ENCODE measurements around the gene MGME1. TPM values are rescaled to one million over a fixed set of nuclear protein-coding genes. Genes with fewer than 3 reads are reported as not detected.

Gene MGME1
- total and polyA plus RNA-seq, 2 of the 13 experiments (the other 11 are each of a cell fraction or from before 2014, with no cell fraction given), result 36.7 to 66.6 TPM

GRCh38 chr20:17957505-17958363 is 11.1 kb upstream of the MGME1 start (continued):
- TF ChIP-seq KAT8 (CRISPR knock-in tag; IDR thresholded peaks at IDR 0.05) (no peak), ZNF414 (CRISPR knock-in tag; IDR thresholded peaks at IDR 0.05) (no peak), ATF2 (CRISPR knock-in tag; IDR thresholded peaks at IDR 0.05) (0 out of 2 replicates have a peak, but pooled peaks have one; percentile 12), POLR2A (IDR thresholded peaks at IDR 0.05; ENCODE audit: insufficient read depth in 1 of 2, low read depth in 2 of 2, low read length in 2 of 2) (peak; percentile 26 to 58; a peak in 2 of 4 replicates), THAP11 (CRISPR knock-in tag; IDR thresholded peaks at IDR 0.05) (no peak), GRHL1 (CRISPR knock-in tag; conservative IDR thresholded peaks at IDR 0.05) (no peak), SMAD9 (CRISPR knock-in tag; IDR thresholded peaks at IDR 0.05) (no peak), XBP1 (CRISPR knock-in tag; IDR thresholded peaks at IDR 0.05) (no peak), ZNF670 (CRISPR knock-in tag; IDR thresholded peaks at IDR 0.05; ENCODE audit: borderline replicate concordance) (no peak), FOXP4 (CRISPR knock-in tag; IDR thresholded peaks at IDR 0.05) (no peak), RBM22 (optimal IDR thresholded peaks at IDR 0.05; ENCODE audit: low read length) (peak; percentile 92), KDM4B (CRISPR knock-in tag; IDR thresholded peaks at IDR 0.05) (no peak), SIX4 (CRISPR knock-in tag; IDR thresholded peaks at IDR 0.05) (no peak), CEBPZ (IDR thresholded peaks at IDR 0.05; ENCODE audit: low read length) (no peak), ATF5 (CRISPR knock-in tag; IDR thresholded peaks at IDR 0.05; ENCODE audit: low read depth) (no peak), FOXA3 (CRISPR knock-in tag; IDR thresholded peaks at IDR 0.05) (peak; percentile 62), ZNF83 (CRISPR knock-in tag; IDR thresholded peaks at IDR 0.05; ENCODE audit: borderline replicate concordance) (no peak), ZNF362 (CRISPR knock-in tag; IDR thresholded peaks at IDR 0.05; ENCODE audit: borderline replicate concordance) (peak; percentile 51; the same call in 1 of the 2 replicates)

Measured in HepG2 (cell line).